ENCODE measurements around the gene RHOBTB1. TPM values are rescaled to one million over a fixed set of nuclear protein-coding genes. Genes with fewer than 3 reads are reported as not detected.
"Not testable (repeated sequence)": the region's sequence is repeated elsewhere in the genome, so short reads cannot be mapped to it uniquely, and the experiment has no call there.

Gene RHOBTB1
- total RNA-seq, 2 experiments from 2014 or later: 0.07 TPM; not detected in 1

- H3K9me3 Mint-ChIP-seq (ENCODE audit: low read depth): no peaks in the 10 kb centered on the region
- CTCF ChIA-PET: no interaction called here
- H3K36me3 Mint-ChIP-seq: no peaks in the 10 kb centered on the region
- H3K4me1 Mint-ChIP-seq: no peaks in the 10 kb centered on the region
- peaks cover 7% of the 10 kb centered on the region for H3K27me3 Mint-ChIP-seq
- ATAC-seq (no peak), DNase-seq (no peak)
- no peak overlapping the region for H3K27ac Mint-ChIP-seq
- no peak overlapping the region for H3K4me3 Mint-ChIP-seq
Measured at GRCh38 chr10:60974463-60975149, 30.6 kb upstream of the RHOBTB1 start.

- ATAC-seq (no peak), DNase-seq (no peak)
- peaks cover 3% of the 10 kb centered on the region for H3K4me1 Mint-ChIP-seq
- peaks cover 6% of the 10 kb centered on the region for H3K27me3 Mint-ChIP-seq
- H3K4me3 Mint-ChIP-seq: no peak overlapping the region
- no peaks in the 10 kb centered on the region for H3K36me3 Mint-ChIP-seq
- H3K27ac Mint-ChIP-seq: no peak overlapping the region
- CTCF ChIA-PET: no interaction called here
- no peaks in the 10 kb centered on the region for H3K9me3 Mint-ChIP-seq (ENCODE audit: low read depth)
Measured at GRCh38 chr10:60973086-60973485, 29.1 kb upstream of the RHOBTB1 start.

GRCh38 chr10:60972181-60972580 lies 28.2 kb upstream of the RHOBTB1 start:
- CTCF ChIA-PET: not testable (repeated sequence)

GRCh38 chr10:60970526-60970925 lies 26.5 kb upstream of the RHOBTB1 start:
- ATAC-seq (no peak), DNase-seq (no peak)
- H3K4me1 Mint-ChIP-seq: peaks cover 5% of the 10 kb centered on the region
- H3K9me3 Mint-ChIP-seq (ENCODE audit: low read depth): no peaks in the 10 kb centered on the region
- H3K36me3 Mint-ChIP-seq: no peaks in the 10 kb centered on the region
- no peak overlapping the region for H3K27ac Mint-ChIP-seq
- H3K27me3 Mint-ChIP-seq: peaks cover 9% of the 10 kb centered on the region
- H3K4me3 Mint-ChIP-seq: no peak overlapping the region
- CTCF ChIA-PET: no interaction called here

More at GRCh38 chr10:60972181-60972580, 28.2 kb upstream of the RHOBTB1 start:
- not testable (repeated sequence) for ATAC-seq; H3K27ac Mint-ChIP-seq; H3K27me3 Mint-ChIP-seq; H3K9me3 Mint-ChIP-seq (ENCODE audit: low read depth); DNase-seq; H3K4me1 Mint-ChIP-seq; H3K36me3 Mint-ChIP-seq; H3K4me3 Mint-ChIP-seq

- ATAC-seq: no peak
- H3K4me1 Mint-ChIP-seq: peaks cover 6% of the 10 kb centered on the region
- H3K4me3 Mint-ChIP-seq: no peak overlapping the region
- H3K27me3 Mint-ChIP-seq: peaks cover 8% of the 10 kb centered on the region
- DNase-seq: no peak
- no peak overlapping the region for H3K27ac Mint-ChIP-seq
- H3K36me3 Mint-ChIP-seq: no peaks in the 10 kb centered on the region
- CTCF ChIA-PET: no interaction called here
- no peaks in the 10 kb centered on the region for H3K9me3 Mint-ChIP-seq (ENCODE audit: low read depth)
Measured at GRCh38 chr10:60968504-60968903, 24.5 kb upstream of the RHOBTB1 start.

DNA sequence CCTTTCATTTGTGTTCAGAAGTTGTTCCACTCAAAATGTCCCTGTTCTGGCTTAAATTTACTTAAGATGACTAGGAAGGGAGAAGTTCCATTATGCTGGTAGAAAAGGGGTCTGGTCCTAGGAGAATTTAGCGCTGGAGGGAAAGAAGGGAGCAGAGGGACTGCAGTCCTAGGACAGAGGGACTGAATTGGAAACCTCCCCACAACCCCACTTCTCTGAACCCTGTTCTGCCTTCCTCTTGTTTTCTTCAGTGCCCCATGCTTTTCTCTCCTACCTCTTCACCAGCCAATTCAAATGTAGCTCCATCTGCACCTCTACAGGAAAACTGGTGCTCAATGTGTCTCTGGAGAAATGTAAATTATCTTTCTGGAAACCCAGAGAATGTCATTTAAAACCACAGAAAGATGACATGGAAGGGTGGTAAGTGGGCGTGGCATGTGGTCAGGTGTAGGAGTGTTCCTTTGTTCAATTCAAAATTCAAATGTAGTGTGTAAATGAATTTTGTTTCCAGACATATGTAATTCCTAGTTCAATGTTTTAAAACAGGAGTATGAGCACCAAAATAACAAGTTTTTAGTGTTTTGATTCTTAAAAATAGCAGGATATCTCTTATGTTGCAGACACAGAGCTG lies 24.0 kb upstream of the RHOBTB1 start:
- DNase-seq (no peak), ATAC-seq (no peak)
- Mint-ChIP-seq H3K27me3 (peaks cover 8% of the 10 kb centered on the region), H3K4me1 (peaks cover 6% of the 10 kb centered on the region), H3K9me3 (ENCODE audit: low read depth) (no peaks in the 10 kb centered on the region), H3K4me3 (no peak overlapping the region), H3K27ac (no peak overlapping the region), H3K36me3 (no peaks in the 10 kb centered on the region)
- CTCF ChIA-PET: no interaction called here

DNA sequence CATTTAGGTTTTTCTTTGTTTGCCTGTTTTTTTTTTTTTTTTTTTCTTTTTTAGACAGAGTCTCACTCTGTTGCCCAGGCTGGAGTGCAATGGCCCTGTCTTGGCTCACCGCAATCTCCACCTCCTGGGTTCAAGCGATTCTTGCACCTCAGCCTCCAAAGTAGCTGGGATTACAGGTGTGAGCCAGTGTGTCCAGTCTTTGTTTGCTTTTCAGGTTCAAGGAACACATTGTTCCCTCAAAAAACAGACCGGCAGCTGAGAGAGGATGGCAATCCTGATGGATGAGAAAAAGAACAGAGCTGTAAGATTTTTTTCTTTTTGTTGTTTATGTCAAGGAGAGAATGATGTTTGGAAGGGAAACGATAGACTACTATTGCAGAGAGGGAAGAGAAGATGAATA lies 23.3 kb upstream of the RHOBTB1 start:
- no peaks in the 10 kb centered on the region for H3K9me3 Mint-ChIP-seq (ENCODE audit: low read depth)
- no peak overlapping the region for H3K4me3 Mint-ChIP-seq
- no peak overlapping the region for H3K27ac Mint-ChIP-seq
- ATAC-seq (no peak), DNase-seq (no peak)
- CTCF ChIA-PET: no interaction called here
- H3K27me3 Mint-ChIP-seq: peaks cover 8% of the 10 kb centered on the region
- no peaks in the 10 kb centered on the region for H3K36me3 Mint-ChIP-seq
- peaks cover 6% of the 10 kb centered on the region for H3K4me1 Mint-ChIP-seq

- Mint-ChIP-seq H3K9me3 (ENCODE audit: low read depth) (no peaks in the 10 kb centered on the region), H3K27ac (no peak overlapping the region), H3K27me3 (peaks cover 10% of the 10 kb centered on the region), H3K4me3 (no peak overlapping the region), H3K36me3 (no peaks in the 10 kb centered on the region), H3K4me1 (peaks cover 6% of the 10 kb centered on the region)
- DNase-seq: no peak
- CTCF ChIA-PET: no interaction called here
- no peak for ATAC-seq
Measured at GRCh38 chr10:60965696-60966095, 21.7 kb upstream of the RHOBTB1 start.

DNA sequence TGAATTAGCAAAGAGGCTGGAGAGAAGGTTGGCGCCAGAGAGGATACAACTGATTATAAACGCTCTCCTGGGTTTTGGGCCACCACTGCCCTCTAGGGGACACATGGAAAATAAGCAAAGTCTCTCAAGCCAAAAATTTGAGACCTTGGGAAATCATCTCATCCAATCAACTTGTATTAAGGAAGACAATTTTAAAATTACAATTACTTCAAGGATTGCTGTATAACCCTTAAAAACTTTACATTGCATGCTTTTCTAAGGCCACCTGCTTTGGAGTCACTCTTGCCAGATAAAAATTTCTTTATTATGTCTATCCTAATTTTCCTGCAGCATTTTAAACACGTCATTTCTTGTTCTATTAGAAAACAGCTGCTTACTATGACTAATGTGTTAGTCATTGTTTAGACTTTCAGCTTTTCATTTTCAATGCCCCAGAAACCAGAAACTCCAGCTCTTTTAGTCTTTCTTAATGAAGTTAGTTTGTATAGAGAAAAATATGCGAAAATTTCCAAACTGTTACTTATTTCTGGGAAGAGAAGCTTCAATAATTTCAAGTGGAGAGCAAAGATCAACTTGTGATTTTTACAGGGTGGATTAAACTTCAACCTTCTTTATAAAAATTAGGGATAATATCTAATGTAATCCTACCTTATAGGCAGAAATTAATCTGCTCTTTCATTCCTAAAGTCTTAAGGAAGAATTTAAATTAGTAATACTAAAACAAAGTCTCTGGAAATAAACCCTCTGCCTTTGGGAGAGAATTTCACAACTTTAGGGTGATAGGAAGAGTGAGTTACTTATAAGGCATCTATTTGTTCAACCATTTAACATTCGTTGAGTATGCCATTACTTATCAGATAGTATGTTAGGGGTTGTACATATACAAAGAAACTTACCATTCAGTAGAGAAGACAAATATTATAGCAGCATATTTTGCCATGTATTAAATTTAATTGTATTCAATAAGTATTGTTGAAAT lies 20.6 kb upstream of the RHOBTB1 start:
- Mint-ChIP-seq H3K9me3 (ENCODE audit: low read depth) (no peaks in the 10 kb centered on the region), H3K36me3 (no peaks in the 10 kb centered on the region), H3K27ac (no peak overlapping the region), H3K27me3 (peaks cover 13% of the 10 kb centered on the region), H3K4me1 (peaks cover 6% of the 10 kb centered on the region), H3K4me3 (no peak overlapping the region)
- CTCF ChIA-PET: interaction anchor here (0.9 to 1.0 kb wide), 2 partner anchors 144 to 148 kb away, joined by 4 to 6 read pairs; no protein-coding TSS in a partner anchor
- DNase-seq (peak; percentile 55), ATAC-seq (peak; percentile 55)

GRCh38 chr10:60963441-60964256 lies 19.7 kb upstream of the RHOBTB1 start:
- Mint-ChIP-seq H3K9me3 (ENCODE audit: low read depth) (no peaks in the 10 kb centered on the region), H3K36me3 (no peaks in the 10 kb centered on the region), H3K4me1 (peaks cover 6% of the 10 kb centered on the region), H3K27me3 (peaks cover 13% of the 10 kb centered on the region), H3K27ac (no peak overlapping the region), H3K4me3 (no peak overlapping the region)
- ATAC-seq (no peak), DNase-seq (no peak)
- CTCF ChIA-PET: interaction anchor here (0.9 to 1.0 kb wide), 2 partner anchors 143 to 147 kb away, joined by 4 to 6 read pairs; no protein-coding TSS in a partner anchor

DNA sequence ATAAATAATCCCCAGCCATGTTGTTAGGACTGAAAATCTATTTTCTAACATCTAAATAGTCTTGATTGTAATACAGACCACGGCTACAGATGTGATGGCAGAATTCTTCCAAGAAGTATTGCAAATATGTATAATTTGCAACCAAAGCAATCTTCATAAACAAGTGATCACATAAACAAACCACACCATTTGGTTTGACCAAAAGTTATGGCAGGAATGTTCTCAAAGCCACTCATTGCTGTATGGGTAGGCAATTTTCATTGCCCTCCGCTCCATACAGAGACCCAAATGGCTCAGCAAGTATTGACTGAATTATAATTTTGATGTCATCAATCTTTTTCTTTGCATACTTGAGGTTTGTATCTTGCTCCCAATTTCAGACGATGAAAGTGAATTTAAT lies 19.0 kb upstream of the RHOBTB1 start:
- Mint-ChIP-seq H3K4me3 (no peak overlapping the region), H3K9me3 (ENCODE audit: low read depth) (no peaks in the 10 kb centered on the region), H3K27ac (no peak overlapping the region), H3K27me3 (peaks cover 15% of the 10 kb centered on the region), H3K36me3 (no peaks in the 10 kb centered on the region), H3K4me1 (peaks cover 2% of the 10 kb centered on the region)
- CTCF ChIA-PET: no interaction called here
- DNase-seq (no peak), ATAC-seq (no peak)

GRCh38 chr10:60960913-60961312 lies 16.9 kb upstream of the RHOBTB1 start:
- Mint-ChIP-seq H3K4me3 (no peak overlapping the region), H3K27me3 (peaks cover 20% of the 10 kb centered on the region), H3K4me1 (peaks cover 2% of the 10 kb centered on the region), H3K9me3 (ENCODE audit: low read depth) (no peaks in the 10 kb centered on the region), H3K36me3 (no peaks in the 10 kb centered on the region), H3K27ac (no peak overlapping the region)
- ATAC-seq (no peak), DNase-seq (no peak)
- CTCF ChIA-PET: interaction anchor here (1.7 to 2.3 kb wide), 2 partner anchors 9 to 144 kb away, joined by 4 to 5 read pairs; no protein-coding TSS in a partner anchor

DNA sequence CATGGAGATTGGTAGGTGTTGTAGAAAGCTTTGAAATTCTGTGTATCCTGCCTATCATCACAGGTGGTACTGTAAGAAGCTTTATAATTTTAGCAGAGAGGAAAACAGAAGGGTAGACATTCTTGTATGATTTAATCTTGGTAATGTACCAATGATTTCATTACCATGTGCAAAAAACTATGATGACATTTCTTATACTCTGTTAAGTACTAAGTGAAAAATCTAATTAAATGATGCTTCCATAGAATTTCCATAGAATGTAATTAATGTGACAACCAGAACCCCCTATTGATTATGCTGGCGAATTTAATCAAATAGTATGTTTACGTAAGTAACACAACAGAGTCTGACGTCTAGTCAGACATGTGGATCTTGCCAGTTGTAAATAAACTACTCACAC lies 16.0 kb upstream of the RHOBTB1 start:
- H3K27ac Mint-ChIP-seq: no peak overlapping the region
- DNase-seq: no peak
- no peak for ATAC-seq
- peaks cover 2% of the 10 kb centered on the region for H3K4me1 Mint-ChIP-seq
- H3K27me3 Mint-ChIP-seq: peaks cover 16% of the 10 kb centered on the region
- CTCF ChIA-PET: interaction anchor here (1.7 kb wide), 1 partner anchor 143 kb away, joined by 5 read pairs; no protein-coding TSS in a partner anchor
- no peaks in the 10 kb centered on the region for H3K36me3 Mint-ChIP-seq
- no peaks in the 10 kb centered on the region for H3K9me3 Mint-ChIP-seq (ENCODE audit: low read depth)
- no peak overlapping the region for H3K4me3 Mint-ChIP-seq

Measured in activated CD8-positive, alpha-beta memory T cell treated with anti-CD3 and anti-CD28 coated beads, Interleukin-2, amount 10 ng/mL, durations not matched to agents 7 days and 5 days (primary cell).